ENCODE measurements around the gene H6PD. TPM values are rescaled to one million over a fixed set of nuclear protein-coding genes. Genes with fewer than 3 reads are reported as not detected.

The H6PD gene
- total and polyA plus RNA-seq, 2 experiments from 2014 or later = 1.2 to 4.7 TPM

DNA sequence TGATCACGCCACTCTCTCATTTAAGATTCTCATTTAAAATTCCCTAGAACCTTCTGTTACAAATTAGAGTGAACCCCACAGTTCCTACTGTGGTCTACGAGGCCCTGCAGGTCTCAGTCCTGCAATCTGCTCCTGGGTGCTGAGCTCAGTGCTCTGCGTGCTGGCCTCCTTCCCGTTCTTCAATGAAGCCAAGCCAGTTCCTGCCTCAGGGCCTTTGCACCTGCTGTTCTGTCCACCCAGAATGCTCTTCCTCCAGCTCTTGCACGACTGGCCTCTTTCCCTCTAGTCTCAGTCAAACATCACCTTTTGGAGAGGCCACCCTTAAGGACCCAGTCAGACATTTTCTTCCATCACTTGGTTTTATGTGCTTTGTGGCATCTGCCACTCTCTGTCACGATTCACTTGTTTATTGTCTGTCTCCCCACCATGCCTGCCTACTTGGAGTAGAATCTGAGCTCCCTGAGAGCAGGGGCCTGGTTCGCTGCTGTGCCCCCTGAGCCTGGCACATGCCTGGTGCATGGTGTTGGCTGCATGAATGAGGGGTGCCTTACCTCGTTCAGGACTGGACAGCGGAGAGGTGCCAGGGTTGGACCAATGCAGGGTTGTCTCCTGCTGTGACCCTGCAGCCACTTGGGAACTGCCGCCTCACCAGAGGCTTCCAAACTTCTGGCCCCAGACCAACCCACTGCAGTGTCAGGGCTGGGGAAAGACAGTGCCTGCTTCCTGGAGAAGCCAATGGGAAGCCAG lies 9.7 kb upstream of the H6PD start:
- H3K9me3 Mint-ChIP-seq = peaks cover 6% of the 10 kb centered on the region
- no peak overlapping the region for H3K27ac Mint-ChIP-seq

More for the DNA sequence above, 9.7 kb upstream of the H6PD start:
- Mint-ChIP-seq H3K4me3 (no peak overlapping the region), H3K27me3 (ENCODE audit: insufficient read depth, low read depth, poor library complexity) (peaks cover 12% of the 10 kb centered on the region), H3K4me1 (peaks cover 6% of the 10 kb centered on the region; the same call in 2 of the 3 replicates), H3K36me3 (ENCODE audit: low read depth) (no peaks in the 10 kb centered on the region)
- Histone ChIP-seq H3K9me2 (ENCODE audit: insufficient read depth) (no peaks in the 10 kb centered on the region), H3F3A (replicated peaks; ENCODE audit: low read depth) (no peaks in the 10 kb centered on the region), H3K79me2 (replicated peaks; ENCODE audit: insufficient read depth) (no peaks in the 10 kb centered on the region), H3K27ac (ENCODE audit: low read depth) (no peak overlapping the region), H3K36me3 (ENCODE audit: insufficient read depth) (no peaks in the 10 kb centered on the region), H3K4me3 (no peak overlapping the region), H3K4me1 (ENCODE audit: insufficient read depth) (no peaks in the 10 kb centered on the region), H3K4me2 (no peak overlapping the region), H4K20me1 (replicated peaks; ENCODE audit: insufficient read depth) (no peaks in the 10 kb centered on the region), H2AFZ (no peak overlapping the region), H3K27me3 (ENCODE audit: insufficient read depth) (no peaks in the 10 kb centered on the region)
- TF ChIP-seq, protein P1, sequence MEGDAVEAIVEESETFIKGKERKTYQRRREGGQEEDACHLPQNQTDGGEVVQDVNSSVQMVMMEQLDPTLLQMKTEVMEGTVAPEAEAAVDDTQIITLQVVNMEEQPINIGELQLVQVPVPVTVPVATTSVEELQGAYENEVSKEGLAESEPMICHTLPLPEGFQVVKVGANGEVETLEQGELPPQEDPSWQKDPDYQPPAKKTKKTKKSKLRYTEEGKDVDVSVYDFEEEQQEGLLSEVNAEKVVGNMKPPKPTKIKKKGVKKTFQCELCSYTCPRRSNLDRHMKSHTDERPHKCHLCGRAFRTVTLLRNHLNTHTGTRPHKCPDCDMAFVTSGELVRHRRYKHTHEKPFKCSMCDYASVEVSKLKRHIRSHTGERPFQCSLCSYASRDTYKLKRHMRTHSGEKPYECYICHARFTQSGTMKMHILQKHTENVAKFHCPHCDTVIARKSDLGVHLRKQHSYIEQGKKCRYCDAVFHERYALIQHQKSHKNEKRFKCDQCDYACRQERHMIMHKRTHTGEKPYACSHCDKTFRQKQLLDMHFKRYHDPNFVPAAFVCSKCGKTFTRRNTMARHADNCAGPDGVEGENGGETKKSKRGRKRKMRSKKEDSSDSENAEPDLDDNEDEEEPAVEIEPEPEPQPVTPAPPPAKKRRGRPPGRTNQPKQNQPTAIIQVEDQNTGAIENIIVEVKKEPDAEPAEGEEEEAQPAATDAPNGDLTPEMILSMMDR (conservative IDR thresholded peaks at IDR 0.05; ENCODE audit: low read depth in 2 of 2) = no peak
- no peak for TF ChIP-seq JUNB (IDR thresholded peaks at IDR 0.05; ENCODE audit: unreplicated experiment)
- no peak for TF ChIP-seq REST (IDR thresholded peaks at IDR 0.05; ENCODE audit: unreplicated experiment)
- no peak for TF ChIP-seq CREB1 (CRISPR knock-in tag; IDR thresholded peaks at IDR 0.05; ENCODE audit: low read depth)
- TF ChIP-seq STAT1 (IDR thresholded peaks at IDR 0.05; ENCODE audit: unreplicated experiment) = no peak
- TF ChIP-seq, protein P2, sequence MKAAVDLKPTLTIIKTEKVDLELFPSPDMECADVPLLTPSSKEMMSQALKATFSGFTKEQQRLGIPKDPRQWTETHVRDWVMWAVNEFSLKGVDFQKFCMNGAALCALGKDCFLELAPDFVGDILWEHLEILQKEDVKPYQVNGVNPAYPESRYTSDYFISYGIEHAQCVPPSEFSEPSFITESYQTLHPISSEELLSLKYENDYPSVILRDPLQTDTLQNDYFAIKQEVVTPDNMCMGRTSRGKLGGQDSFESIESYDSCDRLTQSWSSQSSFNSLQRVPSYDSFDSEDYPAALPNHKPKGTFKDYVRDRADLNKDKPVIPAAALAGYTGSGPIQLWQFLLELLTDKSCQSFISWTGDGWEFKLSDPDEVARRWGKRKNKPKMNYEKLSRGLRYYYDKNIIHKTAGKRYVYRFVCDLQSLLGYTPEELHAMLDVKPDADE (IDR thresholded peaks at IDR 0.05) = no peak
- no peak for TF ChIP-seq ZNF331 (CRISPR knock-in tag; IDR thresholded peaks at IDR 0.05; ENCODE audit: low read depth)
- no peak for TF ChIP-seq POLR2AphosphoS5 (IDR thresholded peaks at IDR 0.05; ENCODE audit: low read depth)
- no peak for TF ChIP-seq ZNF462 (CRISPR knock-in tag; IDR thresholded peaks at IDR 0.05)
- no peak for TF ChIP-seq EZH2 (IDR thresholded peaks at IDR 0.05; ENCODE audit: low read depth, unreplicated experiment)
- TF ChIP-seq NANOG (IDR thresholded peaks at IDR 0.05; ENCODE audit: borderline replicate concordance) = no peak
- TF ChIP-seq ZNF114 (CRISPR knock-in tag; IDR thresholded peaks at IDR 0.05) = no peak
- no peak for TF ChIP-seq EZH2phosphoT487 (IDR thresholded peaks at IDR 0.05; ENCODE audit: unreplicated experiment)
- no peak for DNase-seq (ENCODE audit: low spot score)
- ATAC-seq = no peak
